GM18508 (cell line): ENCODE measurements around the gene FOXM1.

Source experiments
- ATAC-seq: cut with Tn5 transposase; IDR thresholded peaks from one replicate; pipeline ENCODE4 v1.9.1; 2021; ENCODE audit warnings: moderate number of reproducible peaks; ENCODE audit not compliant: insufficient read depth, unreplicated experiment

The FOXM1 gene

GRCh38 chr12:2841056-2841650, 35.8 kb downstream of the FOXM1 start:
- ATAC-seq, result no peak

GRCh38 chr12:2836574-2836973, 40.4 kb downstream of the FOXM1 start:
- ATAC-seq, result no peak

GRCh38 chr12:2835691-2836403, 41.1 kb downstream of the FOXM1 start:
- no peak for ATAC-seq

GRCh38 chr12:2834581-2835491, 42.1 kb downstream of the FOXM1 start, which contains the start of gene NRIP2:
Gene NRIP2, minus strand, starts transcription at chr12:2835035. Its CDS starts 52 bp downstream, at chr12:2834983.
- ATAC-seq, result no peak

GRCh38 chr12:2833810-2834209, 43.2 kb downstream of the FOXM1 start:
- ATAC-seq, result no peak

- no peak for ATAC-seq
Observed at GRCh38 chr12:2833327-2833726, 43.6 kb downstream of the FOXM1 start.

GRCh38 chr12:2832550-2833127, 44.3 kb downstream of the FOXM1 start:
- ATAC-seq, result no peak

- ATAC-seq, result no peak
Observed at GRCh38 chr12:2829275-2829674, 47.7 kb downstream of the FOXM1 start.

GRCh38 chr12:2826721-2827515, 50.1 kb downstream of the FOXM1 start:
- no peak for ATAC-seq

GRCh38 chr12:2826036-2826435, 50.9 kb downstream of the FOXM1 start:
- no peak for ATAC-seq

GRCh38 chr12:2825132-2825531, 51.8 kb downstream of the FOXM1 start:
- no peak for ATAC-seq

- ATAC-seq, result no peak
Observed at GRCh38 chr12:2824541-2824940, 52.4 kb downstream of the FOXM1 start.

GRCh38 chr12:2823483-2823882, 53.5 kb downstream of the FOXM1 start:
- ATAC-seq, result no peak

- ATAC-seq, result no peak
Observed at GRCh38 chr12:2820432-2820831, 56.5 kb downstream of the FOXM1 start.

- ATAC-seq, result no peak
Observed at GRCh38 chr12:2819810-2820209, 57.2 kb downstream of the FOXM1 start.

GRCh38 chr12:2813214-2814185, 63.5 kb downstream of the FOXM1 start:
- ATAC-seq, result no peak

- ATAC-seq, result peak; percentile 80
Observed at GRCh38 chr12:2812290-2813213, 64.4 kb downstream of the FOXM1 start, which contains the start of gene ITFG2. Gene ITFG2, plus strand, starts transcription at chr12:2812668. Its CDS starts 93 bp downstream, at chr12:2812761.

- no peak for ATAC-seq
Observed at GRCh38 chr12:2811801-2812200, 65.2 kb downstream of the FOXM1 start.
